SK-N-MC (cell line): ENCODE results near the gene HYDIN.
"Not testable (repeated sequence)": the region's sequence is repeated elsewhere in the genome, so short reads cannot be mapped to it uniquely, and the experiment has no call there.

Source experiments
- DNase-seq: peaks from one replicate; pipeline ENCODE4 v3.0.0-alpha.2; 2011; ENCODE audit warnings: low read depth, low spot score
- H3K27ac ChIP-seq: fragments of 200-600 bp; sonication (generic); 2 replicates; pipeline ENCODE4 v1.5.1; 2016; ENCODE audit warnings: mixed run types
- H3K36me3 ChIP-seq: fragments of 200-600 bp; sonication (generic); 2 replicates; pipeline ENCODE4 v1.6.1; 2017; ENCODE audit warnings: antibody characterized with exemption, low read length, mixed read lengths; ENCODE audit not compliant: insufficient read depth
- H3K4me3 ChIP-seq: fragments of 200-600 bp; sonication (generic); 2 replicates; pipeline ENCODE4 v1.5.1; 2016
- H3K9ac ChIP-seq: fragments of 200-600 bp; sonication (generic); 2 replicates; pipeline ENCODE4 v1.8.0; 2017; ENCODE audit warnings: mixed run types, mixed read lengths; ENCODE audit not compliant: insufficient read length
- H3K9me3 ChIP-seq: fragments of 200-600 bp; sonication (generic); 2 replicates; pipeline ENCODE4 v1.6.1; 2017; ENCODE audit warnings: low read depth, mild to moderate bottlenecking, antibody characterized with exemption, low read length, moderate library complexity, mixed read lengths

The HYDIN gene

DNA sequence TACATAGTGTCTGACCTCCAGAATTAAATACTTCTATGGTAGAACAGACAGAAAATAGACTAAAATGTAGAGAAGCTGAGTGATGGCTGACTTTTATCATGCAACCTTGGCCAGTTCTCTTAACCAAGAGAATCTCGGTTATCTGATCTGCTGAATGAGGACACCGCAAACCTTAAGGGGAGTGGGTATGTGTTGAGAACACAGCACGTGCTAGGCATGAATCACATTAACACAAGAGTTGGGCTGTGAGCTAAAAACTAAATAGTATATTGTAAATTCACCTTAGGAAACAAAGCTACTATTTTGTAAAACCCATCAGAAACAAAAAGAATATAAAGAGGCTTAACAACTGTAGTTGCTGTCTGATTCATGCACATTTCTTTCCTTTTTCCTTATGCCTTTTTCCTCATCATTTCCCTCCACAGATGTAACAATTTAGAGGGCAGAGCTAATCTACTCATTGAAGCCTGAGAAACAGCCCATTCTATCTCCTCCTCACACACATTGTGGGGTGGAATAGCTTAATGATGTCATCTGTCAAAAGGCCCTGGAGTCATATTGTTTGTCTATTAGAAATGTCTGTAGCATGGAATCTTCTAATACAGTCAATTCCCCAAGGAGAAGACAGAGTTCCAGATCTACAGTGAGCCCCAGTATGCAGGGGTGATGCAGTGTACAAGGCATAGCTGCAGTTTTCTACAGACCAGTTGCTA lies 176.5 kb downstream of the HYDIN start:
- not testable (repeated sequence) for H3K27ac ChIP-seq, H3K36me3 ChIP-seq, H3K9me3 ChIP-seq, H3K9ac ChIP-seq, DNase-seq, H3K4me3 ChIP-seq

DNA sequence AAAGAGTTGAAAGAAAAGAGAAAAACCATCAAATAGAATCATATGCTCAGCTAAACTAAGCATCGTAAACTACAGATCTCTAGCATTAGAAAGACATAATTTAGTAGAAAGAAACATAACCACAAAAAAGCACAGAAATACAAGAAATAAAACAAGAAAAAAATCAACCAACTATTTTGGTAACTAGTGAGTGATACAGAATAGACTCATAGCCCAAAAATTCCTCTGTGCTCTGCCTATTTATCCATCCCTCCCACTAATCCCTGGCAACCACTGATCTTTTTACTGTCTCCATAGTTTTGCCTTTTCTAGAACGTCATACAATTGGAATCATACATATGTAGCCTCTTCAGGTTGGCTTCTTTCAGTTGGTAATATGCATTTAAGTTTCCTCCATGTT lies 180.2 kb downstream of the HYDIN start:
- not testable (repeated sequence) for DNase-seq, H3K4me3 ChIP-seq, H3K36me3 ChIP-seq, H3K9me3 ChIP-seq, H3K27ac ChIP-seq, H3K9ac ChIP-seq

DNA sequence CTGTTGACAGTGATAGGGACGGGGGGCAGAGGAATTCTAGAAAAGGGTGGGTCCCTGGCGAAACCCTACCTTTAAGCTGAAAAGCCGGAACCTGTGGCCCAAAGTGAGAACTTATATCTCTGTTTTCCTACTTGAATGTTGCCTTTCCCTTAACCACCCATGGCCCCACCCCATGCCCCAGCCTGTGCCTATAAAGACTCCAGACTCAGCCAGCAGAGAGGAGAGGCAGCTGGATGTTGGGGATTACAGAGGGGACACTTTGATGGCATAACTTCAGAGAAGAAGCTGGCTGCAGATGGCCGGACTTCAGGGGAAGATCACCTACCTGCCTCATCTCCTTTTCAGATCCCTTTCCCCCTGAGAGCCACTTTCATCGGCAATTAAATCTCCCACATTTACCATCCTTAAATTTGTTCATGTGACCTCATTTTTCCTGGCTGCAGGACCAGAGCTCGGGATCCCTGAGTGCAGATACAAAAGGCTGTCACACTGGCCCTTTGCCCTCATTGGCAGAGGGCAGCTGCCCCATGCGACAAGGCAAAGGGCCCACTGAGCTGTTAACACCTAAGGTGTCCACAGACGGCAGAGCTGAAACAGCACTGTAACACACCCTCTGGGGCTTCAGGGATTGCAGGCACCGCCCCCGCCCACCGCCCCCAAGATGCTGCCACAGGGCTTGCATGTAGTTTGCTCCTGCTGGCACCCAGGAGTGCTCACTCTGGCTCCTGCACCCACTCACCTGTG lies 191.0 kb downstream of the HYDIN start:
- H3K9ac ChIP-seq, DNase-seq, H3K36me3 ChIP-seq, H3K27ac ChIP-seq, H3K4me3 ChIP-seq, H3K9me3 ChIP-seq: not testable (repeated sequence)

GRCh38 chr16:71038421-71038820 lies 192.1 kb downstream of the HYDIN start:
- not testable (repeated sequence) for H3K9me3 ChIP-seq, H3K27ac ChIP-seq, H3K9ac ChIP-seq, DNase-seq, H3K4me3 ChIP-seq, H3K36me3 ChIP-seq

DNA sequence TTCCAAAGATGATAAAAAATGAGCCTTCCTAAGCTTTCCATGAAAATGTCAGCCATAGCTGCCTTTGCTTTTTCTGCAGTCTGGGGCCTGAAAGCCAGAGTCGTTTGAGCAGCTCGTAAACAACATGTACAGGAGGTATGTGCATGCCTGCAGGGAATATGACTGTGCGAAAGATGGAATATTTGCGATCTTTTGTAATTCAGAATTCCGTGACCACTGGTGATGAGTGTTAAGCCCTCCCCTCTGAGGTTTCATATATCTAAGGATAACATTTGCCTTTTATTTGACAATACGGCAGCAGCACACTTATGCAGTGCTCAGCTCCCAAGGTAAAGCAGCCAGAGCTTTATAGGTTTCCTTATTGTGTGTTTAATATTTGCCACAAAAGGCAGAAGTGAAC lies 192.5 kb downstream of the HYDIN start:
- not testable (repeated sequence) for H3K9ac ChIP-seq, H3K27ac ChIP-seq, DNase-seq, H3K36me3 ChIP-seq, H3K4me3 ChIP-seq, H3K9me3 ChIP-seq

DNA sequence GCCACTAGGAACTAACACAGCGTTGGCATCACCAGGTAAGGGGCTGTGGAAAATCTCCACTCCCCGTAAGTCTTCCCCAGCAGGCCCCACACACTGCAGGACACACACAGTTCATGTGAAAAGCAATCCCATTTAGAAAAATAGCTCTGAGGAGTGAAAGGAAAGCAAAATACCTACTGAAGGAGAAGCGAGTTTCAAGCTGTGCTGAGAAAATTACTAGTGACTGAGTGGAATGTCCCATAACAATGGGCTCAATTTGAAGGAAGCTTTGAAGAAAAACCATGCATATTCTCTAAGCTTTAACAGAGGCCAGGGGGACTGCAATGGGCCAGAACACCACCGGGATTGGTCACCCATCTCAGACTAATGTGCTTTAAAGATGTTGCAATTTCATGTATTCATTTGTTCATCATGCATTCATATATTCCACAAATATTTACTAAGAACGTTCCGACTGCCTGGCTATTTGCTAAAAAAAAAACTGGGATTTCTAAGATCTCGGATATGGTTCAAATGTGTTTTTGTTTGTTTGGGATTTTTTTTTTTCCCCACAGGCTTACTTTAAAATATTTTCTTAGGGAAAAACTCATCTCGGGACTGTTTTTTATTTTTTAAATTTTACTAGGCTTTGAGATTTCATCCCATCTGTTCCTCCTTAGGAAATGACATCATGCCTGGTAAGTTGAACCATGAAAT lies 202.3 kb downstream of the HYDIN start:
- H3K27ac ChIP-seq, DNase-seq, H3K9me3 ChIP-seq, H3K9ac ChIP-seq, H3K4me3 ChIP-seq, H3K36me3 ChIP-seq: not testable (repeated sequence)

GRCh38 chr16:71027511-71027910 lies 203.0 kb downstream of the HYDIN start:
- not testable (repeated sequence) for DNase-seq, H3K4me3 ChIP-seq, H3K9ac ChIP-seq, H3K9me3 ChIP-seq, H3K36me3 ChIP-seq, H3K27ac ChIP-seq

- not testable (repeated sequence) for H3K9ac ChIP-seq, H3K9me3 ChIP-seq, H3K36me3 ChIP-seq, H3K4me3 ChIP-seq, DNase-seq, H3K27ac ChIP-seq
These were observed 206.6 kb downstream of the HYDIN start for GRCh38 chr16:71023851-71024439.

- not testable (repeated sequence) for H3K9me3 ChIP-seq, H3K9ac ChIP-seq, H3K36me3 ChIP-seq, H3K27ac ChIP-seq, DNase-seq, H3K4me3 ChIP-seq
These were observed 208.5 kb downstream of the HYDIN start for GRCh38 chr16:71021961-71022537.

DNA sequence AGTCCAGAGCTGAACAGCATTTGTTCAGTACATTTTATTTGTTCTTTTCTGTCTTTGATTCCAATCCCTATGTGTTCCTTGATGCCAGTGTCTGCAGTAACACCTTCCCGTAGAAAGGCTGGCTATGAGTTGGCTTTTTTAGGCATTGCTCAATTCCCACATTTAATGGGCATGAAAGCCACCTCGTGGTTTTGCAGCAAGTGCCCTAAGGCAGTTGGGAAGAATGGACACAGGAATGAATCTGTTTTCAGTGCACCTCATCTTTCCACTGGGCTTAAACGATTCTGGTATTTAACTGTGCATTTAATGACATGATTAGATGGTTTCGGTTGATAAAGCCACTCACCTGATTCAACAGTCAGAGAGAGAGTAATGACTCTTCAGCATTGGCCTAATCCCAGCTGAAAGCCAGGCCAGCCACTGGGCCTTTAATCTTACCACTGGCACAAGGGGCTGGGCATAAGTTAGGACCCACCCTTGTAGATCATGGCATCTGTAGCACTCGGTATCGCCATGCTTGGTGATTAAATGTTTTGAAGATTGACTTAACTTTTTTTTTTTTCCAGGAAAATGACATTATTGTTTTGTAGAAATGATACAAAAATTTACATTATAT lies 211.3 kb downstream of the HYDIN start:
- not testable (repeated sequence) for H3K9me3 ChIP-seq, H3K9ac ChIP-seq, H3K36me3 ChIP-seq, H3K4me3 ChIP-seq, H3K27ac ChIP-seq, DNase-seq

DNA sequence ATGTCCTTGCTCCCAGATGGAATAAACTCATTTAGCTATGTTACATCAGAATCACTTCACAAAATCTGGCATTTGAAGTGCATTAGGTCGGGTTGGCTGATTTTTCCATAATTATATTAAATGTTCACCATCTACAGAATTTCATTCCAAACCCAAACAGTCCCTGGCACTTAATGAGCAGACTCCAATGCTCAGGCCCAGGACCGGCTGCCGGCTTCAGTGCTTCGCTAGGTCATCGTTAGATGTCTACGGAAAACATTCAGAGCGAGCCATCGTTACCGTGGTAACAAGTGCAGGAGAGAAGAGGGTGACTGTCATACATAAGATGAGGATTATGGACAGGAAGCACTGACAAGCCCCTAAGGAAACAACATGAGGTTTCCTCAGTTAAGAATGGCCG lies 215.1 kb downstream of the HYDIN start:
- not testable (repeated sequence) for H3K9ac ChIP-seq, H3K4me3 ChIP-seq, DNase-seq, H3K9me3 ChIP-seq, H3K27ac ChIP-seq, H3K36me3 ChIP-seq

GRCh38 chr16:71009440-71010223 lies 220.9 kb downstream of the HYDIN start:
- H3K36me3 ChIP-seq, H3K27ac ChIP-seq, H3K4me3 ChIP-seq, H3K9me3 ChIP-seq, H3K9ac ChIP-seq, DNase-seq: not testable (repeated sequence)

- not testable (repeated sequence) for H3K4me3 ChIP-seq, H3K27ac ChIP-seq, DNase-seq, H3K36me3 ChIP-seq, H3K9ac ChIP-seq, H3K9me3 ChIP-seq
These were observed 224.0 kb downstream of the HYDIN start for GRCh38 chr16:71006516-71006915.
